DND-41 (cell line): ENCODE measurements around the gene GALNT18.

ENCODE experiments used
- EZH2 ChIP-seq: IDR thresholded peaks from 3 replicates; pipeline ENCODE4 v1.6.1; 2012; ENCODE audit warnings: borderline replicate concordance, low read depth, mild to moderate bottlenecking, moderate library complexity, low read length, inconsistent platforms; ENCODE audit not compliant: severe bottlenecking
- TF ChIP-seq, protein P1 (sequence below): IDR thresholded peaks from 2 replicates; pipeline ENCODE4 v1.5.1; 2012; ENCODE audit warnings: borderline replicate concordance, low read length, moderate library complexity, mild to moderate bottlenecking; ENCODE audit not compliant: poor library complexity, severe bottlenecking; ENCODE audit errors: extremely low read depth

DNA sequence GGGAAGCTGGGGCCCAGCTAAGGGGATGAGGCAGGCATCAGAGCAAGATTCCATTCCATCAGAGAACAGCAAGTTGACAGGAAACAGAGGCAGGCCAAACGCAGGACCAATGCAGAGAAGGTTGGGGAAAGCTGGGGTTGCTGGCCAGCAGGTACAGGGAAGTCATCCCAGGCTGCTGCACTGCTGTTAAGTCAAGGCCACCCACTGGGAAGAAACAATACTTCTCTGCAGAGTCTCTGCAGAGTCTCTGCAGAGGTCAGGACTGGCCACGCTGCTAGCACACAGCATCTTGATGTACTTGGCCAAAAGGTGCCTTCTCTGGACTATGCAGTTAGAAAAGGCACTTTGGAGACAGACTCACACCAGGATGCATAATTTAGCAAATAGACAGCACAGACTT is 200.3 kb downstream of the GALNT18 start:
- TF ChIP-seq, protein P1, sequence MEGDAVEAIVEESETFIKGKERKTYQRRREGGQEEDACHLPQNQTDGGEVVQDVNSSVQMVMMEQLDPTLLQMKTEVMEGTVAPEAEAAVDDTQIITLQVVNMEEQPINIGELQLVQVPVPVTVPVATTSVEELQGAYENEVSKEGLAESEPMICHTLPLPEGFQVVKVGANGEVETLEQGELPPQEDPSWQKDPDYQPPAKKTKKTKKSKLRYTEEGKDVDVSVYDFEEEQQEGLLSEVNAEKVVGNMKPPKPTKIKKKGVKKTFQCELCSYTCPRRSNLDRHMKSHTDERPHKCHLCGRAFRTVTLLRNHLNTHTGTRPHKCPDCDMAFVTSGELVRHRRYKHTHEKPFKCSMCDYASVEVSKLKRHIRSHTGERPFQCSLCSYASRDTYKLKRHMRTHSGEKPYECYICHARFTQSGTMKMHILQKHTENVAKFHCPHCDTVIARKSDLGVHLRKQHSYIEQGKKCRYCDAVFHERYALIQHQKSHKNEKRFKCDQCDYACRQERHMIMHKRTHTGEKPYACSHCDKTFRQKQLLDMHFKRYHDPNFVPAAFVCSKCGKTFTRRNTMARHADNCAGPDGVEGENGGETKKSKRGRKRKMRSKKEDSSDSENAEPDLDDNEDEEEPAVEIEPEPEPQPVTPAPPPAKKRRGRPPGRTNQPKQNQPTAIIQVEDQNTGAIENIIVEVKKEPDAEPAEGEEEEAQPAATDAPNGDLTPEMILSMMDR = no peak
- TF ChIP-seq EZH2 = no peak
